ENCODE measurements around the gene CHN2. TPM values are rescaled to one million over a fixed set of nuclear protein-coding genes. Genes with fewer than 3 reads are reported as not detected.

CHN2 gene
- total RNA-seq, 1 experiment from 2014 or later = 5.0 TPM

- DNase-seq (ENCODE audit: low spot score) (no peak), ATAC-seq (no peak)
- Mint-ChIP-seq H3K27me3 (ENCODE audit: low read depth) (no peaks in the 10 kb centered on the region), H3K9me3 (no peaks in the 10 kb centered on the region), H3K27ac (no peak overlapping the region), H3K4me1 (0 out of 2 replicates have a peak, but pooled peaks cover 3% of the 10 kb centered on the region), H3K4me3 (no peak overlapping the region), H3K36me3 (no peaks in the 10 kb centered on the region)
- CTCF ChIA-PET = interaction anchor here (0.6 to 2.5 kb wide), 4 partner anchors 278 to 606 kb away, joined by 3 to 7 read pairs (median 4); no protein-coding TSS in a partner anchor
- TF ChIP-seq ATF6 (CRISPR knock-in tag; IDR thresholded peaks at IDR 0.05) (no peak), E2F4 (CRISPR knock-in tag; IDR thresholded peaks at IDR 0.05; ENCODE audit: borderline replicate concordance, low read depth) (no peak), CTCF (IDR thresholded peaks at IDR 0.05) (no peak), ZNF263 (CRISPR knock-in tag; IDR thresholded peaks at IDR 0.05; ENCODE audit: low read depth) (no peak), HMGA2 (CRISPR knock-in tag; IDR thresholded peaks at IDR 0.05) (no peak), FOXK1 (CRISPR knock-in tag; IDR thresholded peaks at IDR 0.05) (no peak), USF2 (CRISPR knock-in tag; IDR thresholded peaks at IDR 0.05) (no peak), ZNF396 (CRISPR knock-in tag; IDR thresholded peaks at IDR 0.05; ENCODE audit: borderline replicate concordance) (no peak), SP1 (CRISPR knock-in tag; conservative IDR thresholded peaks at IDR 0.05) (no peak), CDX4 (CRISPR knock-in tag; IDR thresholded peaks at IDR 0.05; ENCODE audit: borderline replicate concordance) (no peak), OVOL2 (CRISPR knock-in tag; IDR thresholded peaks at IDR 0.05; ENCODE audit: borderline replicate concordance) (no peak), ZBTB43 (CRISPR knock-in tag; IDR thresholded peaks at IDR 0.05) (no peak), ARID4B (CRISPR knock-in tag; IDR thresholded peaks at IDR 0.05; ENCODE audit: borderline replicate concordance) (no peak), GRHL2 (CRISPR knock-in tag; IDR thresholded peaks at IDR 0.05; ENCODE audit: insufficient replicate concordance, severe bottlenecking) (no peak), CREB1 (CRISPR knock-in tag; IDR thresholded peaks at IDR 0.05) (no peak)
- POLR2A ChIA-PET = no interaction called here
Measured at GRCh38 chr7:29468196-29468595, 273.6 kb downstream of the CHN2 start.

Measured in WTC11 (cell line).